Stomach (tissue), 4 donors: ENCODE measurements around the gene ST8SIA4.

ENCODE experiments used
- POLR2A ChIP-seq, 4 donors: fragments of 450-650 bp; IDR thresholded peaks; one replicate each; pipeline ENCODE4 v1.6.1; 2016; ENCODE audit warnings: antibody characterized with exemption in 4 of 4, control low read depth in 2 of 4, mild to moderate bottlenecking in 1 of 4, moderate library complexity in 1 of 4
- TF ChIP-seq, protein P1 (sequence below), 7 experiments: fragments of 450-650 bp in 4 of 7; fragments of 200-600 bp in 3 of 7; sonication (generic) in 3 of 7; IDR thresholded peaks; one replicate each; pipeline ENCODE4 v1.5.1; 2016 to 2019; ENCODE audit warnings: antibody characterized with exemption in 7 of 7, control low read depth in 2 of 7, mild to moderate bottlenecking in 1 of 7

DNA sequence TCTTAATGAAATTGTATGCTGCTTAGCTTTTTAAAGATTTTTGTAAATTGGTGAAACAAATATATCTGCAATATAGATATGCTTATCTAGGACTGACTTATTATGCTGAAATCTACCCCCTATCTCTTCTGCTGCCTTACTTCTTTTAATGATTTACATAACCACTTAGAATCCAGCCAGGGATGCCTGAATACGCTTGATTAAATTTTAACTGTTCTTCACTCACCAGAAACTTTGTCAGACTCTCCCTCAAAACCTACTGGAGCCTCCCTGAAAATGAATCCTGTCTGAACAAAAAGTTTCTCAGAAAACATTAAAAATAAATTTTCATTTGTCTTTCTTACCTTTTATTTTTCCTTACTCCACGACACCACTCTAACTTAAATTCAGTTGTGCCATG is 111.7 kb downstream of the ST8SIA4 start:
- TF ChIP-seq, protein P1, sequence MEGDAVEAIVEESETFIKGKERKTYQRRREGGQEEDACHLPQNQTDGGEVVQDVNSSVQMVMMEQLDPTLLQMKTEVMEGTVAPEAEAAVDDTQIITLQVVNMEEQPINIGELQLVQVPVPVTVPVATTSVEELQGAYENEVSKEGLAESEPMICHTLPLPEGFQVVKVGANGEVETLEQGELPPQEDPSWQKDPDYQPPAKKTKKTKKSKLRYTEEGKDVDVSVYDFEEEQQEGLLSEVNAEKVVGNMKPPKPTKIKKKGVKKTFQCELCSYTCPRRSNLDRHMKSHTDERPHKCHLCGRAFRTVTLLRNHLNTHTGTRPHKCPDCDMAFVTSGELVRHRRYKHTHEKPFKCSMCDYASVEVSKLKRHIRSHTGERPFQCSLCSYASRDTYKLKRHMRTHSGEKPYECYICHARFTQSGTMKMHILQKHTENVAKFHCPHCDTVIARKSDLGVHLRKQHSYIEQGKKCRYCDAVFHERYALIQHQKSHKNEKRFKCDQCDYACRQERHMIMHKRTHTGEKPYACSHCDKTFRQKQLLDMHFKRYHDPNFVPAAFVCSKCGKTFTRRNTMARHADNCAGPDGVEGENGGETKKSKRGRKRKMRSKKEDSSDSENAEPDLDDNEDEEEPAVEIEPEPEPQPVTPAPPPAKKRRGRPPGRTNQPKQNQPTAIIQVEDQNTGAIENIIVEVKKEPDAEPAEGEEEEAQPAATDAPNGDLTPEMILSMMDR (IDR thresholded peaks at IDR 0.05), result no peak
- no peak for TF ChIP-seq POLR2A (IDR thresholded peaks at IDR 0.05)
